Cardiac muscle cell (in vitro differentiated cells and primary cell): ENCODE results near the gene SLCO1C1. TPM values are rescaled to one million over a fixed set of nuclear protein-coding genes. Genes with fewer than 3 reads are reported as not detected.
A peak's percentile ranks its signal among the peaks of the same experiment; 100 is the strongest.

ENCODE experiments used
- DNase-seq, 2 donors: peaks; one replicate each; pipeline versions ENCODE4 v3.0.0 to v3.0.0-alpha.2; 2010 to 2017; ENCODE audit warnings: low read depth in 1 of 2, low spot score in 1 of 2
- H3K27ac ChIP-seq: fragments of 200-600 bp; sonication (generic); 2 replicates; pipeline ENCODE4 v1.5.1; 2016
- H3K27me3 ChIP-seq: fragments of 200-600 bp; sonication (generic); 2 replicates; pipeline ENCODE4 v1.6.0; 2016; ENCODE audit warnings: control low read depth
- H3K36me3 ChIP-seq: fragments of 200-600 bp; sonication (generic); 2 replicates; pipeline ENCODE4 v1.5.1; 2016; ENCODE audit warnings: control low read depth
- H3K4me1 ChIP-seq: fragments of 200-600 bp; sonication (generic); 2 replicates; pipeline ENCODE4 v1.8.1; 2017; ENCODE audit warnings: low read depth, mild to moderate bottlenecking, mixed run types
- H3K4me3 ChIP-seq: fragments of 200-600 bp; sonication (generic); 2 replicates; pipeline ENCODE4 v1.5.1; 2016; ENCODE audit warnings: mild to moderate bottlenecking
- H3K9me3 ChIP-seq: fragments of 200-600 bp; sonication (generic); 2 replicates; pipeline ENCODE4 v1.5.1; 2017; ENCODE audit warnings: low read depth, mild to moderate bottlenecking, control low read depth
- CTCF ChIP-seq: IDR thresholded peaks from 2 replicates; pipeline ENCODE4 v1.5.1; 2012; ENCODE audit warnings: low read depth, mild to moderate bottlenecking, low read length
- polyA plus RNA-seq: library from polyadenylated mRNA; unstranded; fragments of >200 nt; fragmentation: Nextera tagmentation; extraction: Ambion mirVana; gene quantifications from 2 replicates; pipeline ENCODE4 v1.2.1, GENCODE V29; 2016
- total RNA-seq: library from RNA; depleted of rRNA; stranded (reverse); fragments of >200 nt; gene quantifications from 2 replicates; pipeline ENCODE4 v1.2.3, GENCODE V29; 2016

SLCO1C1 gene
- total and polyA plus RNA-seq, 2 experiments from 2014 or later: 0.37 TPM; not detected in 1

GRCh38 chr12:20696181-20696905 lies 1.2 kb downstream of the SLCO1C1 start:
- DNase-seq: peak; percentile 7 to 8
- TF ChIP-seq CTCF: no peak
- Histone ChIP-seq H3K9me3 (no peaks in the 10 kb centered on the region), H3K36me3 (no peaks in the 10 kb centered on the region), H3K4me1 (no peaks in the 10 kb centered on the region), H3K27ac (no peak overlapping the region), H3K27me3 (no peaks in the 10 kb centered on the region), H3K4me3 (no peak overlapping the region)

GRCh38 chr12:20701106-20701505 lies 6.0 kb downstream of the SLCO1C1 start:
- H3K9me3 ChIP-seq: no peaks in the 10 kb centered on the region
- no peak overlapping the region for H3K4me3 ChIP-seq
- H3K27ac ChIP-seq: no peak overlapping the region
- no peak for DNase-seq
- TF ChIP-seq CTCF: no peak
- H3K27me3 ChIP-seq: no peaks in the 10 kb centered on the region
- no peaks in the 10 kb centered on the region for H3K4me1 ChIP-seq
- no peaks in the 10 kb centered on the region for H3K36me3 ChIP-seq

GRCh38 chr12:20704860-20705259 lies 9.7 kb downstream of the SLCO1C1 start:
- H3K27me3 ChIP-seq: no peaks in the 10 kb centered on the region
- no peak for TF ChIP-seq CTCF
- no peak overlapping the region for H3K27ac ChIP-seq
- H3K4me1 ChIP-seq: no peaks in the 10 kb centered on the region
- no peaks in the 10 kb centered on the region for H3K36me3 ChIP-seq
- no peaks in the 10 kb centered on the region for H3K9me3 ChIP-seq
- DNase-seq: no peak
- no peak overlapping the region for H3K4me3 ChIP-seq

- no peak overlapping the region for H3K27ac ChIP-seq
- no peaks in the 10 kb centered on the region for H3K27me3 ChIP-seq
- H3K36me3 ChIP-seq: no peaks in the 10 kb centered on the region
- no peaks in the 10 kb centered on the region for H3K4me1 ChIP-seq
- H3K9me3 ChIP-seq: no peaks in the 10 kb centered on the region
- no peak overlapping the region for H3K4me3 ChIP-seq
- no peak for DNase-seq
- no peak for TF ChIP-seq CTCF
Measured at GRCh38 chr12:20711846-20712245, 16.7 kb downstream of the SLCO1C1 start.

- no peaks in the 10 kb centered on the region for H3K9me3 ChIP-seq
- H3K27ac ChIP-seq: no peak overlapping the region
- DNase-seq: peak in 1 of 2 donors; percentile 5
- no peaks in the 10 kb centered on the region for H3K27me3 ChIP-seq
- no peak for TF ChIP-seq CTCF
- H3K4me3 ChIP-seq: no peak overlapping the region
- H3K4me1 ChIP-seq: no peaks in the 10 kb centered on the region
- H3K36me3 ChIP-seq: no peaks in the 10 kb centered on the region
Measured at GRCh38 chr12:20716037-20716436, 20.9 kb downstream of the SLCO1C1 start.

- Histone ChIP-seq H3K4me3 (no peak overlapping the region), H3K27ac (no peak overlapping the region), H3K27me3 (no peaks in the 10 kb centered on the region), H3K4me1 (no peaks in the 10 kb centered on the region), H3K9me3 (no peaks in the 10 kb centered on the region), H3K36me3 (no peaks in the 10 kb centered on the region)
- no peak for DNase-seq
- TF ChIP-seq CTCF: no peak
Measured at GRCh38 chr12:20716985-20717384, 21.9 kb downstream of the SLCO1C1 start.
